ENCODE results near the gene NCCRP1.
A peak's percentile ranks its signal among the peaks of the same experiment; 100 is the strongest.

The NCCRP1 gene

GRCh38 chr19:39179754-39180153 is 17.0 kb upstream of the NCCRP1 start:
- FAIRE-seq (no peak), DNase-seq (ENCODE audit: low spot score) (no peak)

DNA sequence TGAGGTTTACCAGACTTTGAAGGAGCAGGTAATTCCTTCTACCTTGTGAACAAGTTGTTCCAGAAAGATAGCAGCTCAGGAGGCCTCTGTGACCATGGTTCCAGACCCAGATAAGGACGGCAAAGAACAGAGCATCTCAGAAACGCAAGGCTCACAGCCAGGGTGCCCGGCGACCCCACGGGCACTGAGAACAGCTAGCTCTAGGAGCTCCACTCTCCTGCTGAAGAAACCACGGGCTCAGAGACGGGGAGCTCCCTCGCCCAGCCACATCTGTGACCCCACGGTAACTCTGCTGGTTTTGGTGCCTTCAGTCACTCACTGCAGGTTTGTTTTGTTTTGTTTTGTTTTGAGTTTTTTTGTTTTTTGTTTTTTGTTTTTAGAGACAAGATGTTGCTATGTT is 16.0 kb upstream of the NCCRP1 start:
- FAIRE-seq (no peak), DNase-seq (ENCODE audit: low spot score) (no peak)

- FAIRE-seq (no peak), DNase-seq (ENCODE audit: low spot score) (no peak)
Measured at GRCh38 chr19:39181500-39182173, 15.1 kb upstream of the NCCRP1 start.

DNA sequence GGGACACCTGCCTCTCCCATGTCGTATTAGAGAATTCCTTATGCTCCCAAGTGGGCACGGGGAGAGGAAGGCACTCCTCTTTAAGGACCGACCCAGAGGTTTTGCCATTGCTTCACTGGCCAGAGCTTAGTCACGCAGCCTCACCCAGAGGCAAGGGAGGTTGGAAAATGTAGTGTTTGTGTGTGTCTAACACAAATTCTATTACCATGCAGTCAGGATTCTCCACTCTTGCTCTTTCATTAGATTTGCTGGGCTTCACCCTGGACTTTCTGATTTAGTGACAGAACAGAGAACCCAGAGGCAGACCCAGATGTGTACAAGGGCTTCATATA is 14.6 kb upstream of the NCCRP1 start:
- FAIRE-seq (no peak), DNase-seq (ENCODE audit: low spot score) (no peak)

DNA sequence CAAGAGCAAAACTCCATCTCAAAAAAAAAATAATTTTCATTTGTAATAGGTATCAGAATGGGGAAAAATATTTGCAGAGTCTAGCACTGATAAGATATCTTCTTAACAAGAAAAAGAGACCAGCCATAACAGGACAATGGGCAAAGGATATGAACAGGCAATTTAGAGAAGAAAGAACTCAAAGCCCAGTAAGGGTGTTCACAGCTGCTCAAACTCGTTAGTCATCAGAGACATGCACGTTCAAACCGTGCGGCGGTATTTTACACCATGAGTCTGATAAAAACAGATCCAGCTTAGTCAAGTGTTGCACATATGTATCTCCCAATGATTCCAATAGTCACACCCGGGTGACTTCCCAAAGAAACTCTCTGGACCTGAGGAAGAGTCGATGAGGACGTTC is 13.7 kb upstream of the NCCRP1 start:
- no peak for DNase-seq (ENCODE audit: low spot score)

GRCh38 chr19:39186391-39186790 is 10.4 kb upstream of the NCCRP1 start:
- DNase-seq (ENCODE audit: low spot score) = no peak
- no peak for FAIRE-seq

More for the DNA sequence above, 13.7 kb upstream of the NCCRP1 start:
- no peak for FAIRE-seq

DNA sequence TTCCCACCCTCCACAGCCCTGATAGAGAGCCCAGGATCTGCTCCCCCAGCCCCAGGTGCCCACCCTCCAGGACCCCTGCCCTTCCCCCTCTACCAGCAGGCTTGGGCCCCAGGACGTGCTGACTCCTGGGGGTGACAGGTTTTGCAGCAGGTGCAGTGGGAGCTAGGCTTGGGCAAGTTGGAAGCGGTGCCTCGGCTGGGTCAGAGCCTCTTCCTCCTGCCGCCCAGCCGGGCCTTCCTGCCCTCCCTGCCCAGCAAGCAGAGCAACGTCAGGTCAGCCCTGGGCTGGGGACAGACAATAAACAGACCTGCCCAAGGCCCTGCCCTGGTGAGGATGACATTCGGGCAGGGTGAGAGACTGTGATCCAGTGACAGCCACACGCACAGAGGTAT is 9.2 kb upstream of the NCCRP1 start:
- FAIRE-seq = no peak

GRCh38 chr19:39188960-39189359 is 7.8 kb upstream of the NCCRP1 start:
- FAIRE-seq (no peak), DNase-seq (ENCODE audit: low spot score) (no peak)

More for the DNA sequence above, 9.2 kb upstream of the NCCRP1 start:
- DNase-seq (ENCODE audit: low spot score) = no peak

- no peak for FAIRE-seq
- no peak for DNase-seq (ENCODE audit: low spot score)
Measured at GRCh38 chr19:39190768-39191167, 6.0 kb upstream of the NCCRP1 start.

DNA sequence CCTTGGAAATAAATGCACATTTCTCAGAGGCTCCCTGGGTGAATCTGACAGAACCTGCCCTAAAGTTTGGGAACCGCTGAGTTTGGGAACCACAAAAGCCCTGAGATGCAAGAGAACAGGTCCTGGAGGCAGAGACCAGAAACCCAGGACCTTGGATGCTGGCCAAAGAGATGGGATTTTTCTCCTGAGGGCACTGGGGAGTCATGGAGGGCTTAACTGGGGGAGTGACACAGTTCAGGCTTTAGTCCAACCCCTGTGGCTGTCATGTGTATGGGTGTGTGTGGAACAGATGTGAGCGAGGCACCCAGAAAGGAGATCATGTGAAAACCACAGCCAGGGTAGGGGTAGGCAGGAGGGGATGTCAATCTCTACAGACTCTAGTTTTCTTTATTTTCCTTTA is 3.9 kb upstream of the NCCRP1 start:
- DNase-seq (ENCODE audit: low spot score) (no peak), FAIRE-seq (no peak)

DNA sequence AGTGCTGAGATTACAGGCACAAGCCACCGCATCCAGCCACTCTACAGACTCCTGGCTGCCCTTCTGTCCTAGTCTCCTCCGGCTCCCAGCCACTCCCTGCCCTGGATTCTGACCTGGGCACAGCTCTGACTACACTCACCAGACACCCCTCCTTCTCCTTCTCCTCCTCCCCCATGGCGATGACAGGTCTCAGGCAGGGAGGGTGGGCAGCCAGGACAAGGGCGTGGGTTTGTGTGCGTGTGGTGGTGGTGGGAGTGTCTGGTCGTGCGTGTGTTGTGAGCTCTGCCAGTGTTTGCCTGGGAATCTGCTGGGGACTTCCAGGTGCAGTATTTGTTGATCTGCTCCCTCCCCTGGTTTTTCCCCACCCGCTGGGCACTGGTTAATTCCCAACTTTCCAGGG is 3.0 kb upstream of the NCCRP1 start:
- DNase-seq (ENCODE audit: low spot score) (peak; percentile 66), FAIRE-seq (peak; percentile 74)

GRCh38 chr19:39194832-39195542 is 1.8 kb upstream of the NCCRP1 start:
- FAIRE-seq = peak; percentile 26

GRCh38 chr19:39195755-39196154 is 1.0 kb upstream of the NCCRP1 start:
- FAIRE-seq (no peak), DNase-seq (ENCODE audit: low spot score) (no peak)

More at GRCh38 chr19:39194832-39195542, 1.8 kb upstream of the NCCRP1 start:
- DNase-seq (ENCODE audit: low spot score) = peak; percentile 59

GRCh38 chr19:39196320-39196719 is 444 bp upstream of the NCCRP1 start:
- FAIRE-seq = no peak
- no peak for DNase-seq (ENCODE audit: low spot score)

- FAIRE-seq (no peak), DNase-seq (ENCODE audit: low spot score) (no peak)
Measured at GRCh38 chr19:39197808-39198207, 1.0 kb downstream of the NCCRP1 start.

- DNase-seq (ENCODE audit: low spot score) = peak; percentile 55
- no peak for FAIRE-seq
Measured at GRCh38 chr19:39199025-39199424, 2.3 kb downstream of the NCCRP1 start.

DNA sequence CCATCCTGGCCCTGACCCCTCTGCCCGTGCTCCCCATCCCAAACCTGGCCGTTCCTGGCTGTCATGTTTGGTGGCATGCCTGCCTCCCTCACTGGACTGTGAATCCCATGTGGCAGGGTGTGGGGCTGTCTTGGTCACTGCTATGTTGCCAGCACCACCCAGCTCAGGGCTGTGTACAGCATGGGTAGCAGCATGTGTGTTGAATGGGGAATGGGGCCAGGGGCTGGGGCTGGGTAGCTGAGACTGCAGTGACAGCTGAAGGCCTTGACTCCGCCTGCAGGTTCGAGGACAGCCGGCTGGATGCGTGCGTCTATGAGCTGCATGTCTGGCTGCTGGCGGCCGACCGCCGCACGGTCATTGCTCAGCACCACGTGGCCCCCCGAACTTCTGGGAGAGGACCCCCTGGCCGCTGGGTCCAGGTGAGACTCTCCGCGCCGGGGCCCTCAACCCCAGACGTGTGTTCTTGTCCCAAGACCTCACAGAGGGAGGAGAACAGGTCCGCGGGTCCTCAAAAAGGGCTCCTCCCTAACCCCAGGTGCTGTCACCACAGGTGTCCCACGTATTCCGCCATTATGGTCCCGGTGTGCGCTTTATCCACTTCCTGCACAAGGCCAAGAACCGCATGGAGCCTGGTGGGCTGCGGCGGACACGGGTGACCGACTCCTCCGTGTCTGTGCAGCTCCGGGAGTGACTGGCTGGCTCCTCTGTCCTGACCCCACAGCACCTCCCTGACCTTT is 3.5 kb downstream of the NCCRP1 start:
- FAIRE-seq (no peak), DNase-seq (ENCODE audit: low spot score) (no peak)

- no peak for DNase-seq (ENCODE audit: low spot score)
- no peak for FAIRE-seq
Measured at GRCh38 chr19:39200803-39201115, 4.0 kb downstream of the NCCRP1 start.

GRCh38 chr19:39202998-39203355 is 6.2 kb downstream of the NCCRP1 start:
- DNase-seq (ENCODE audit: low spot score) (no peak), FAIRE-seq (no peak)

DNA sequence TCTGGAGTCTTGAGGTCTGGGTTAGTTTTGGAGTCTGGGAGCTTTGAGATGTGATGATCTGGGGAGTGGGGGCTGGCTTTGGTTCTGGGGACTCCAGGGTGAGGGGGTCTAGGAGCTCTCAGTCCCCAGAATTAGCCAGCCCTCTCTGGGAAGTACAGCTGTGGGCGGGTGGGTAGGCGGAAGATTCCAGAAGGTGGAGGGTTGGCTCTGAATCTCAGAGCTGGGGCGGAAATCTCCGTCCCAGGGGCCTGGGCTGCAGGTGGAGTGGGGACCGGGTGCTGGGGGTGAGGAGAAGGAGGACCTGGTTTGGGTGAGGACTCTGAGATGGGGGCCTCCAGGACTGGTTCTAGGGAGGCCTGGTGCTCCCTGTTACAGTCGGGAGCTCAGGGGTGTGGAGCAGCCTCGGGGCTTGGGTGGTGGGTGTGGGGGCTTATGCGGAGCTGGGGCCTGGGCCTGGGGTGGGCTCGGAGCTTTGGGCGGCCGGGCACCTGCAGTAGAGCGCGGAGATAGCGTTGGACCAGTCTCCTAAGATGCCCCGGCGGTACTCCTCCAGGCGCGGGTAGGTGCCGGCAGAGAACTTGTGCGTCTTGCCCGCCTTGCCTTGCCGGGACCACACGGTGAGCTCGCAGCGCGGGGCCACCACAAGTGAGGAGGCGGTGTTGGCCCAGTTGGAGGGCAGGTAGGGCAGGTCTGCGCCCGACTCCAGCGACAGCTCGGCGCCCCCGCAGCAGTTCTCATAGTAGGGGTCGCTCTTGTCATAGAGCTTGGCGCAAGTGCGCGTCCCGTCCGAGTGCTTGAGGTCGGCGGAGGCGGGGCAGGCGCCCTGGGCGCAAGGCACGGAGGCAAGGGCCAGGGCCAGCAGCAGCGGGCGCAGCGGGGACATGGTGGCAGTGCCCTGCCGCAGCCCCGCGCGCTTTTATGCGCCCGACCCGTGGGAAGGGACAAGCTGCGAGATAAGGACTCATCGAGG is 6.9 kb downstream of the NCCRP1 start, which contains the start of gene SYCN:
Gene SYCN, minus strand, starts transcription at position 892 of the 970 bp plus-strand sequence. Its CDS starts 9 bp downstream, at position 883.
- no peak for FAIRE-seq
- no peak for DNase-seq (ENCODE audit: low spot score)

GRCh38 chr19:39205449-39205764 is 8.6 kb downstream of the NCCRP1 start:
- DNase-seq (ENCODE audit: low spot score) = no peak
- no peak for FAIRE-seq

- no peak for DNase-seq (ENCODE audit: low spot score)
- FAIRE-seq = no peak
Measured at GRCh38 chr19:39206122-39206521, 9.4 kb downstream of the NCCRP1 start.

All from RCC 7860 (cell line).